Esophagus squamous epithelium (tissue), 5 donors: Measurements from ENCODE around the gene FAM170A. TPM values are rescaled to one million over a fixed set of nuclear protein-coding genes. Genes with fewer than 3 reads are reported as not detected.

Experiments used
- DNase-seq: peaks from one replicate; lab custom pipeline; 2025; lab: John Stamatoyannopoulos, UW
- H3K27ac ChIP-seq, 4 donors: fragments of 200-600 bp; sonication (generic); one replicate each; pipeline ENCODE4 v1.5.1; 2016 to 2019; ENCODE audit warnings: mild to moderate bottlenecking in 1 of 4
- H3K27me3 ChIP-seq, 4 donors: fragments of 200-600 bp; sonication (generic); 1 replicate in 3 of 4; 2 replicates in 1 of 4; pipeline versions ENCODE4 v1.5.1 to v1.6.0; 2017 to 2021; ENCODE audit warnings: antibody characterized with exemption in 1 of 4
- H3K36me3 ChIP-seq, 3 donors: fragments of 200-600 bp; sonication (generic); one replicate each; pipeline ENCODE4 v1.5.1; 2016 to 2019
- H3K4me1 ChIP-seq, 3 donors: fragments of 200-600 bp; sonication (generic); one replicate each; pipeline ENCODE4 v1.5.1; 2017 to 2019
- H3K4me3 ChIP-seq, 4 donors: fragments of 200-600 bp; sonication (generic); 1 replicate in 3 of 4; 2 replicates in 1 of 4; pipeline ENCODE4 v1.5.1; 2016 to 2019; ENCODE audit warnings: mild to moderate bottlenecking in 2 of 4, moderate library complexity in 1 of 4
- H3K9me3 ChIP-seq, 3 donors: fragments of 200-600 bp; sonication (generic); one replicate each; pipeline ENCODE4 v1.5.1; 2016 to 2019
- POLR2A ChIP-seq, 4 donors: fragments of 450-650 bp; IDR thresholded peaks; one replicate each; pipeline ENCODE4 v1.6.1; 2017; ENCODE audit warnings: antibody characterized with exemption in 4 of 4, mild to moderate bottlenecking in 4 of 4, moderate library complexity in 3 of 4
- WGBS, 2 donors: methylation state at CpG; one replicate each; pipeline ENCODE4 v1.1.5; 2018; 5-methylcytosine and 5-hydroxymethylcytosine counted together
- intact Hi-C: fragments of 100-400 bp; cut with DNase I; formaldehyde crosslinking; loops from one replicate; pipeline ENCODE4 v1.15.0; 2022
- total RNA-seq, 4 donors: library from RNA; depleted of rRNA; stranded (reverse); fragments of >200 nt; gene quantifications; one replicate each; pipeline ENCODE4 v1.1.0, GENCODE V29; 2016
- TF ChIP-seq, protein P1 (sequence below), 6 experiments: fragments of 450-650 bp in 4 of 6; fragments of 200-600 bp in 2 of 6; sonication (generic) in 2 of 6; IDR thresholded peaks; one replicate each; pipeline ENCODE4 v1.5.1; 2016 to 2019; ENCODE audit warnings: antibody characterized with exemption in 6 of 6, mild to moderate bottlenecking in 4 of 6, moderate library complexity in 4 of 6
- donor health status: DM: yes; HTN: yes; CAD: no.

Gene FAM170A, protein sequence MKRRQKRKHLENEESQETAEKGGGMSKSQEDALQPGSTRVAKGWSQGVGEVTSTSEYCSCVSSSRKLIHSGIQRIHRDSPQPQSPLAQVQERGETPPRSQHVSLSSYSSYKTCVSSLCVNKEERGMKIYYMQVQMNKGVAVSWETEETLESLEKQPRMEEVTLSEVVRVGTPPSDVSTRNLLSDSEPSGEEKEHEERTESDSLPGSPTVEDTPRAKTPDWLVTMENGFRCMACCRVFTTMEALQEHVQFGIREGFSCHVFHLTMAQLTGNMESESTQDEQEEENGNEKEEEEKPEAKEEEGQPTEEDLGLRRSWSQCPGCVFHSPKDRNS
- total RNA-seq, result not detected

DNA sequence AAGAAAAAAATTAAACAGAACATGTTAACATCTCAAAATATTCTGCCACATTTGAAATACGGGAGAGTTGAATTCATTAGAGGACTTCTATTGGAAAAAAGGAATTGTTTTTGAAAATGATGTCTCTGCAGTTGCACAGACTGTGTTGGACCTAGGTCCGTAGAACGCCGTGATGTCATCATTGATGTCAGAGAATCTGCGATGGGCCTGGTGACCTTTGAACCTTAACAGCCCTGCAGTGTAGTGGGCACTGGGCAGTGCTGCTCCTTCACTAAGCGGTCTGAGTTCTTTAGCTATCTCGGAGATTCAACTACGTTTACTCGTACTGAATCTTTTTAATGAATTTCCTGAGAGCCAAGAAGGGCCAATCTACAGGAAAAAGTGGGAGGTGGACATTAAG lies at the start of gene FAM170A:
FAM170A (plus strand) TSS at position 220 of the 400 bp plus-strand sequence. CDS start 211 bp downstream, outside the sequence.
- no peak within 1 kb of the TSS for H3K27ac ChIP-seq
- no peak for DNase-seq
- intact Hi-C loops, result no loop called here
- H3K4me3 ChIP-seq, result no peak within 1 kb of the TSS
- TF ChIP-seq POLR2A (IDR thresholded peaks at IDR 0.05), result no peak
- TF ChIP-seq, protein P1, sequence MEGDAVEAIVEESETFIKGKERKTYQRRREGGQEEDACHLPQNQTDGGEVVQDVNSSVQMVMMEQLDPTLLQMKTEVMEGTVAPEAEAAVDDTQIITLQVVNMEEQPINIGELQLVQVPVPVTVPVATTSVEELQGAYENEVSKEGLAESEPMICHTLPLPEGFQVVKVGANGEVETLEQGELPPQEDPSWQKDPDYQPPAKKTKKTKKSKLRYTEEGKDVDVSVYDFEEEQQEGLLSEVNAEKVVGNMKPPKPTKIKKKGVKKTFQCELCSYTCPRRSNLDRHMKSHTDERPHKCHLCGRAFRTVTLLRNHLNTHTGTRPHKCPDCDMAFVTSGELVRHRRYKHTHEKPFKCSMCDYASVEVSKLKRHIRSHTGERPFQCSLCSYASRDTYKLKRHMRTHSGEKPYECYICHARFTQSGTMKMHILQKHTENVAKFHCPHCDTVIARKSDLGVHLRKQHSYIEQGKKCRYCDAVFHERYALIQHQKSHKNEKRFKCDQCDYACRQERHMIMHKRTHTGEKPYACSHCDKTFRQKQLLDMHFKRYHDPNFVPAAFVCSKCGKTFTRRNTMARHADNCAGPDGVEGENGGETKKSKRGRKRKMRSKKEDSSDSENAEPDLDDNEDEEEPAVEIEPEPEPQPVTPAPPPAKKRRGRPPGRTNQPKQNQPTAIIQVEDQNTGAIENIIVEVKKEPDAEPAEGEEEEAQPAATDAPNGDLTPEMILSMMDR (IDR thresholded peaks at IDR 0.05), result no peak
- H3K27me3 ChIP-seq, result no peaks in the 10 kb centered on the region
- H3K36me3 ChIP-seq, result no peaks in the 10 kb centered on the region
- no peaks in the 10 kb centered on the region for H3K9me3 ChIP-seq
- WGBS, 2 donors, result 86 to 87% methylated on average over 9 of the region's 9 CpGs
- no peaks in the 10 kb centered on the region for H3K4me1 ChIP-seq

DNA sequence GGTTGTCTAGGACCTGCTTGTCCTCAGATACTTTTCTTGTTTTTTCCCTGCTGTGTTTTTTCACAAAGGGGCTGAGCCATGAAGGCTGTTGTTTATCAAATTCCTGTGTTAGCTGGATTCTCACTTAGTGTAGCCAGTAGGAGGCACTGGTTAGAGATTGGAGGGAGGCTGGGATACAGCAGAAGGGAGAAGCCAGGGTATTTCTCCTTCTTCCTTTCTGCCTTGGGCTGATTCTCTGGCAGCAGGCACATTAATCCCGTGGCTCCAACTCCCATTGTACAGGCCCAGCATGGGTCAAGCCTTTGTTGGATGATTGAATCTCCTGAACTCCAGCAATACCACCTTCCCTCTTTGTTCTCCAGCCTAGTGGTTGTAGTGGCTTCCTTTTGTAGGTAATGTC lies 46.4 kb upstream of the FAM170A start:
- 50 to 56% methylated on average over 1 of the region's 1 CpG for WGBS, 2 donors
- H3K27ac ChIP-seq, result no peak overlapping the region
- H3K4me1 ChIP-seq, result no peaks in the 10 kb centered on the region
- H3K36me3 ChIP-seq, result no peaks in the 10 kb centered on the region
- intact Hi-C loops, result no loop called here
- no peaks in the 10 kb centered on the region for H3K9me3 ChIP-seq
- TF ChIP-seq, protein P1 (IDR thresholded peaks at IDR 0.05), result no peak
- TF ChIP-seq POLR2A (IDR thresholded peaks at IDR 0.05), result no peak
- DNase-seq, result no peak
- H3K27me3 ChIP-seq, result no peaks in the 10 kb centered on the region
- no peak overlapping the region for H3K4me3 ChIP-seq

DNA sequence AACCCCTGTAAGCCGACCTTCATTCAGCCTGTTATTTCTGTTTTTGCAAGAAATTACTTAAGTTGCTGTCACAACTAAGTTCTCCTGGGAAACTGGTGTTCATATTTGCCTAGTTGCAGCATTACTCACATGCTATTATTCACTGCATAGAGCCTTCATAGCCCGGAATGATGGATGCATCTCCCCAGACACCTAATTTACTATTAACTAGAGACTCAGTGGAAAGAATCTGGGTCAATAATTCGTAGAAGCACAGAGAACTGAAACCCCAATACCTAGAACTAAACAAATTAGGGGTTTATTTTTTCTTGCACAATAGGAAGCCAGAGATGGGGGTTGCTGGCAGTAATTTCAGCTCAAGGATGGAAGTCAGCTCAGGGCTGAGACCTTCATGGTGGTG lies 45.7 kb upstream of the FAM170A start:
- no peaks in the 10 kb centered on the region for H3K9me3 ChIP-seq
- 32 to 42% methylated on average over 3 of the region's 3 CpGs for WGBS, 2 donors
- TF ChIP-seq, protein P1 (IDR thresholded peaks at IDR 0.05), result no peak
- no peak for TF ChIP-seq POLR2A (IDR thresholded peaks at IDR 0.05)
- H3K4me3 ChIP-seq, result no peak overlapping the region
- no peaks in the 10 kb centered on the region for H3K36me3 ChIP-seq
- no peaks in the 10 kb centered on the region for H3K4me1 ChIP-seq
- no peak overlapping the region for H3K27ac ChIP-seq
- intact Hi-C loops, result no loop called here
- H3K27me3 ChIP-seq, result no peaks in the 10 kb centered on the region
- no peak for DNase-seq

DNA sequence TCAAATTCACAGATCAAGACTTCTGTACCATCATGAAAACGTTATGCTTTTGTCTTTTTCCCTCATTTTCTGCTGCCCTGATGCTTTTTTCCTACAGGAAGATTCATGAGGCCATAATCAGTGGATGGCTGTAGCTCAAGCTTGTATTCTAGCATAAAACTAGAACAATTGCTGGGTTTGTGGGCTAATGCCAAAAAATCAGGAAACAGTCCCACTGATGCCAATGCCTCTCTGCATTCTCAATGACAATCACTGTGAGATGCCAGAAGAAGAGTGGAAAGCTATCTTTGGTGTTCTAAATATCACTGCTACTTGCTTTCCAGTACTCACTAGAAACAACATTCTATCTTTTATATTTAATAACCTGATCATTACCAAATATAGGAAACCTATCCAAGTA lies 33.3 kb upstream of the FAM170A start:
- no peaks in the 10 kb centered on the region for H3K27me3 ChIP-seq
- no peak for TF ChIP-seq POLR2A (IDR thresholded peaks at IDR 0.05)
- TF ChIP-seq, protein P1 (IDR thresholded peaks at IDR 0.05), result no peak
- no peak overlapping the region for H3K4me3 ChIP-seq
- intact Hi-C loops, result no loop called here
- WGBS, 2 donors, result 33 to 40% methylated on average over 1 of the region's 1 CpG
- H3K9me3 ChIP-seq, result peaks cover 0 to 6% (median 0%) of the 10 kb centered on the region in 3 donors
- DNase-seq, result no peak
- no peaks in the 10 kb centered on the region for H3K36me3 ChIP-seq
- no peaks in the 10 kb centered on the region for H3K4me1 ChIP-seq
- H3K27ac ChIP-seq, result no peak overlapping the region

DNA sequence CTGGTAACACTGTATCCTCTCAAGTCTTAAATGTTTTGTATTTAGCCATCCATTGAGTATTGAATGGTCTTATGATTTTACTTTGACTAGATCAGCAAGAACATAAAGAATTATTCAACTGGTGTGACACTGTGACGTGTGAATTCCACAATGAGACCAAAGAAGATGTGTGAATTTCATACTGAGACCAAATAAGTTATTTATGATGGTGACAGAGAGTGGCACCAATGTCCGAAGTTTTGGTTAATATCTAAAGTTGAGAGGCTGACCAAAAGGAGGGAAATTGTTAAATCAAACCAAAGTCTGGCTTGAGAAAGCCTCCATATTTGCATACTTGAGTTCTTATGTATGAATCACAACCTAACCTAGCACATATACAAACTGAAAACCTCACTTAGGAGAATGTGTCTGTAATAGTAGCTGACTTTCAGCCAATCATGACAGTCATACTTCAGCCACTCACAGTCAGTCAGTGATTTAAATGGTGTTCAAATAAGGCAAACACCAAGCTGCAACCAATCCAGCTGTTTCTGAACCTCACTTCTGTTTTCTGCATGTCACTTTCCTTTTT lies 31.5 kb upstream of the FAM170A start:
- no peaks in the 10 kb centered on the region for H3K27me3 ChIP-seq
- TF ChIP-seq POLR2A (IDR thresholded peaks at IDR 0.05), result no peak
- TF ChIP-seq, protein P1 (IDR thresholded peaks at IDR 0.05), result no peak
- H3K9me3 ChIP-seq, result peaks cover 0 to 6% (median 0%) of the 10 kb centered on the region in 3 donors
- H3K4me1 ChIP-seq, result no peaks in the 10 kb centered on the region
- intact Hi-C loops, result no loop called here
- WGBS, 2 donors, result 49 to 64% methylated on average over 2 of the region's 2 CpGs
- H3K4me3 ChIP-seq, result no peak overlapping the region
- no peak overlapping the region for H3K27ac ChIP-seq
- no peak for DNase-seq
- H3K36me3 ChIP-seq, result no peaks in the 10 kb centered on the region
